H1 (cell line): ENCODE results near the gene ZSWIM9.

Experiments used
- CHD7 ChIP-seq: fragments of 300-600 bp; sonication (generic); IDR thresholded peaks from 2 replicates; pipeline ENCODE4 v1.7.1; 2012; ENCODE audit warnings: low read length, moderate library complexity, mild to moderate bottlenecking, inconsistent platforms; ENCODE audit not compliant: insufficient replicate concordance
- HDAC2 ChIP-seq, 2 experiments: fragments of 300-600 bp in 1 of 2; sonication (generic) in 1 of 2; IDR thresholded peaks; 2 replicates each; pipeline ENCODE4 v1.6.1; 2011 to 2012; ENCODE audit warnings: low read depth in 2 of 2, low read length in 2 of 2, mild to moderate bottlenecking in 2 of 2, moderate library complexity in 2 of 2, borderline replicate concordance in 1 of 2, inconsistent platforms in 1 of 2
- JUN ChIP-seq: IDR thresholded peaks from 2 replicates; pipeline ENCODE4 v1.6.1; 2011; ENCODE audit warnings: low read depth, mild to moderate bottlenecking, improper control_type of control experiment, low read length
- MAX ChIP-seq: IDR thresholded peaks from 2 replicates; pipeline ENCODE4 v1.6.1; 2012; ENCODE audit warnings: inconsistent platforms
- POLR2A ChIP-seq, 2 experiments: IDR thresholded peaks; 1 replicate in 1 of 2; 2 replicates in 1 of 2; pipeline ENCODE4 v1.6.1; 2011; ENCODE audit warnings: low read depth in 2 of 2, low read length in 2 of 2, mild to moderate bottlenecking in 2 of 2; ENCODE audit errors: control extremely low read depth in 1 of 2
- SRF ChIP-seq: IDR thresholded peaks from 2 replicates; pipeline ENCODE4 v1.6.1; 2011; ENCODE audit warnings: mild to moderate bottlenecking, low read depth, low read length, moderate library complexity
- TF ChIP-seq, protein P1 (sequence below), 3 experiments: IDR thresholded peaks; 1 replicate in 2 of 3; 2 replicates in 1 of 3; pipeline versions ENCODE4 v1.5.1 to v1.6.1; 2011; ENCODE audit warnings: low read length in 3 of 3, mild to moderate bottlenecking in 3 of 3, inconsistent platforms in 2 of 3, low read depth in 1 of 3, moderate library complexity in 1 of 3; ENCODE audit not compliant: insufficient read depth in 1 of 3; ENCODE audit errors: control extremely low read depth in 1 of 3
- TF ChIP-seq, protein P2 (sequence below): IDR thresholded peaks from 2 replicates; pipeline ENCODE4 v1.6.1; 2011; ENCODE audit warnings: low read length, improper control_type of control experiment

- TF ChIP-seq MAX (no peak), CHD7 (no peak), HDAC2 (IDR thresholded peaks at IDR 0.05; ENCODE audit: borderline replicate concordance in 1 of 2, low read depth in 2 of 2, low read length in 2 of 2) (no peak), POLR2A (IDR thresholded peaks at IDR 0.05; ENCODE audit: control extremely low read depth in 1 of 2, low read depth in 2 of 2, low read length in 2 of 2) (no peak), SRF (no peak), JUN (no peak)
- TF ChIP-seq, protein P1, sequence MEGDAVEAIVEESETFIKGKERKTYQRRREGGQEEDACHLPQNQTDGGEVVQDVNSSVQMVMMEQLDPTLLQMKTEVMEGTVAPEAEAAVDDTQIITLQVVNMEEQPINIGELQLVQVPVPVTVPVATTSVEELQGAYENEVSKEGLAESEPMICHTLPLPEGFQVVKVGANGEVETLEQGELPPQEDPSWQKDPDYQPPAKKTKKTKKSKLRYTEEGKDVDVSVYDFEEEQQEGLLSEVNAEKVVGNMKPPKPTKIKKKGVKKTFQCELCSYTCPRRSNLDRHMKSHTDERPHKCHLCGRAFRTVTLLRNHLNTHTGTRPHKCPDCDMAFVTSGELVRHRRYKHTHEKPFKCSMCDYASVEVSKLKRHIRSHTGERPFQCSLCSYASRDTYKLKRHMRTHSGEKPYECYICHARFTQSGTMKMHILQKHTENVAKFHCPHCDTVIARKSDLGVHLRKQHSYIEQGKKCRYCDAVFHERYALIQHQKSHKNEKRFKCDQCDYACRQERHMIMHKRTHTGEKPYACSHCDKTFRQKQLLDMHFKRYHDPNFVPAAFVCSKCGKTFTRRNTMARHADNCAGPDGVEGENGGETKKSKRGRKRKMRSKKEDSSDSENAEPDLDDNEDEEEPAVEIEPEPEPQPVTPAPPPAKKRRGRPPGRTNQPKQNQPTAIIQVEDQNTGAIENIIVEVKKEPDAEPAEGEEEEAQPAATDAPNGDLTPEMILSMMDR (IDR thresholded peaks at IDR 0.05; ENCODE audit: control extremely low read depth in 1 of 3, insufficient read depth in 1 of 3, low read depth in 1 of 3, low read length in 3 of 3), result no peak
- TF ChIP-seq, protein P2, sequence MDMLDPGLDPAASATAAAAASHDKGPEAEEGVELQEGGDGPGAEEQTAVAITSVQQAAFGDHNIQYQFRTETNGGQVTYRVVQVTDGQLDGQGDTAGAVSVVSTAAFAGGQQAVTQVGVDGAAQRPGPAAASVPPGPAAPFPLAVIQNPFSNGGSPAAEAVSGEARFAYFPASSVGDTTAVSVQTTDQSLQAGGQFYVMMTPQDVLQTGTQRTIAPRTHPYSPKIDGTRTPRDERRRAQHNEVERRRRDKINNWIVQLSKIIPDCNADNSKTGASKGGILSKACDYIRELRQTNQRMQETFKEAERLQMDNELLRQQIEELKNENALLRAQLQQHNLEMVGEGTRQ, result no peak
These were observed 76.7 kb downstream of the ZSWIM9 start for GRCh38 chr19:48247212-48247611.
